NCI-H345 (cell line): ENCODE data around the gene RASSF6.
"Not testable (repeated sequence)": the region's sequence is repeated elsewhere in the genome, so short reads cannot be mapped to it uniquely, and the experiment has no call there.

Source experiments
- DNase-seq: peaks from one replicate; lab custom pipeline; 2025; lab: John Stamatoyannopoulos, UW

The RASSF6 gene

GRCh38 chr4:73620115-73620792 lies at the start of gene RASSF6:
TSS of gene RASSF6 (minus strand) at chr4:73620436. CDS start at chr4:73611795, 8,641 bp downstream.
- peak; percentile 71 for DNase-seq

GRCh38 chr4:73669410-73670183 lies 49.4 kb upstream of the RASSF6 start:
- no peak for DNase-seq

GRCh38 chr4:73668782-73669201 lies 48.6 kb upstream of the RASSF6 start:
- peak; percentile 47 for DNase-seq

- not testable (repeated sequence) for DNase-seq
Observed at GRCh38 chr4:73665924-73666323, 45.7 kb upstream of the RASSF6 start.

GRCh38 chr4:73664470-73664869 lies 44.2 kb upstream of the RASSF6 start:
- DNase-seq, result no peak

GRCh38 chr4:73663576-73663975 lies 43.3 kb upstream of the RASSF6 start:
- DNase-seq, result no peak

- DNase-seq, result peak; percentile 12
Observed at GRCh38 chr4:73662709-73663546, 42.7 kb upstream of the RASSF6 start.

- DNase-seq, result no peak
Observed at GRCh38 chr4:73661646-73662119, 41.4 kb upstream of the RASSF6 start.

GRCh38 chr4:73660808-73661207 lies 40.6 kb upstream of the RASSF6 start:
- no peak for DNase-seq

GRCh38 chr4:73653695-73654106 lies 33.5 kb upstream of the RASSF6 start:
- peak; percentile 80 for DNase-seq

GRCh38 chr4:73650250-73650649 lies 30.0 kb upstream of the RASSF6 start:
- no peak for DNase-seq

GRCh38 chr4:73648478-73648877 lies 28.2 kb upstream of the RASSF6 start:
- peak; percentile 84 for DNase-seq

GRCh38 chr4:73646117-73646516 lies 25.9 kb upstream of the RASSF6 start:
- no peak for DNase-seq

GRCh38 chr4:73631565-73632226 lies 11.5 kb upstream of the RASSF6 start:
- peak; percentile 70 for DNase-seq

GRCh38 chr4:73628834-73629233 lies 8.6 kb upstream of the RASSF6 start:
- not testable (repeated sequence) for DNase-seq

GRCh38 chr4:73621357-73621756 lies 1.1 kb upstream of the RASSF6 start:
- DNase-seq, result no peak

- DNase-seq, result peak; percentile 31
Observed at GRCh38 chr4:73619346-73619745, 890 bp downstream of the RASSF6 start.

- DNase-seq, result no peak
Observed at GRCh38 chr4:73617256-73617655, 3.0 kb downstream of the RASSF6 start.

GRCh38 chr4:73615613-73616012 lies 4.6 kb downstream of the RASSF6 start:
- DNase-seq, result no peak

- no peak for DNase-seq
Observed at GRCh38 chr4:73614311-73614867, 5.8 kb downstream of the RASSF6 start.

- DNase-seq, result no peak
Observed at GRCh38 chr4:73613130-73613529, 7.1 kb downstream of the RASSF6 start.
